AG04450 (cell line): ENCODE results near the gene PFDN1. TPM values are rescaled to one million over a fixed set of nuclear protein-coding genes. Genes with fewer than 3 reads are reported as not detected.

Source experiments
- CTCF ChIA-PET: fragments of 300-600, 350-600 bp; formaldehyde crosslinking; extraction: SDS; loops from one replicate; lab custom pipeline; 2022; ENCODE audit warnings: antibody characterized with exemption, inconsistent platforms; lab: Charles Lee
- POLR2A ChIA-PET: fragments of 350-600 bp; formaldehyde crosslinking; extraction: SDS; loops from one replicate; lab custom pipeline; 2021; ENCODE audit warnings: antibody characterized with exemption, inconsistent platforms; lab: Yijun Ruan, JAX
- DNase-seq: peaks from one replicate; pipeline ENCODE4 v3.0.0-alpha.2; 2011; ENCODE audit warnings: low read depth, low spot score
- H3K27ac ChIP-seq: one replicate; pipeline ENCODE4 v1.5.1; 2012; ENCODE audit warnings: low read depth, low read length, control low read depth
- H3K27me3 ChIP-seq: one replicate; pipeline ENCODE4 v1.6.0; 2012; ENCODE audit warnings: low read length; ENCODE audit not compliant: control insufficient read depth, insufficient read depth
- H3K4me3 ChIP-seq: 2 replicates; pipeline ENCODE4 v1.5.1; 2011; ENCODE audit warnings: mild to moderate bottlenecking, low read depth, low read length, control low read depth
- H3K9me3 ChIP-seq: 2 replicates; pipeline ENCODE4 v1.5.1; 2012; ENCODE audit warnings: low read length; ENCODE audit not compliant: control insufficient read depth, insufficient read depth
- polyA plus RNA-seq: library from polyadenylated mRNA; depleted of rRNA; stranded (reverse); fragments of >200 nt; gene quantifications from 2 replicates; pipeline ENCODE4 v1.2.3, GENCODE V29; 2011
- TF ChIP-seq, protein P1 (sequence below): IDR thresholded peaks from 2 replicates; pipeline ENCODE4 v1.5.1; 2011; ENCODE audit warnings: low read depth, low read length, control low read depth, inconsistent platforms

The PFDN1 gene
- polyA plus RNA-seq, 1 experiment, result 112 TPM

DNA sequence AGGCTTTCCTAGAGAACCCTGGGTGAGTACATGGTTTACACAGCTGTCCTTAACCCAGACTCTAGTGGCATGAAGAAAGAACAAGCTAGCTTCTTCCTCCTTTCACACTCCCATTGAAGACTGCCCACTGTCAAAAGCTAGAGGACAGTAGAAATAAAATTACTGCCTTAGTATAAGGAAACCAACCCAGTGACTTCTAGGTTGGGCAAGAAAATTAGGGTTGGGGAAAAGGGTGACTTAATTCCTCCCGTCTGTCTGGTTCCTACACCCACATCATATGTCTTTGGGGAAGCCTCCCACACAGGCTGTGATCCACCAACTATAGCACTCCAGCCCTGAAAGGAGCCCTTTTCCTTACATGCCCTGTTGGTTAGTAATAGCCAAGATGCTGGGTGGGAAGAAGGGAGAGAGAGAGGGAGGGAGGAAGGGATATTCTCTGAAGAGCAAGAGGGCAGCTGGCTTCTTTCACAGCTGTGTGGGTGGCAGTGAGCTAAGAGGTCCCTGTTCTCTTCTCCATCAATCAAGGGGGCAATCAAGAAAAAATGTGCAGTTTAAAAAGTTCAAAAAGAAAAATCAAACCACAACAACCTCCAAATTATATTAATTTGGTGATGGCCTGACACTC lies 21.8 kb upstream of the PFDN1 start:
- TF ChIP-seq, protein P1, sequence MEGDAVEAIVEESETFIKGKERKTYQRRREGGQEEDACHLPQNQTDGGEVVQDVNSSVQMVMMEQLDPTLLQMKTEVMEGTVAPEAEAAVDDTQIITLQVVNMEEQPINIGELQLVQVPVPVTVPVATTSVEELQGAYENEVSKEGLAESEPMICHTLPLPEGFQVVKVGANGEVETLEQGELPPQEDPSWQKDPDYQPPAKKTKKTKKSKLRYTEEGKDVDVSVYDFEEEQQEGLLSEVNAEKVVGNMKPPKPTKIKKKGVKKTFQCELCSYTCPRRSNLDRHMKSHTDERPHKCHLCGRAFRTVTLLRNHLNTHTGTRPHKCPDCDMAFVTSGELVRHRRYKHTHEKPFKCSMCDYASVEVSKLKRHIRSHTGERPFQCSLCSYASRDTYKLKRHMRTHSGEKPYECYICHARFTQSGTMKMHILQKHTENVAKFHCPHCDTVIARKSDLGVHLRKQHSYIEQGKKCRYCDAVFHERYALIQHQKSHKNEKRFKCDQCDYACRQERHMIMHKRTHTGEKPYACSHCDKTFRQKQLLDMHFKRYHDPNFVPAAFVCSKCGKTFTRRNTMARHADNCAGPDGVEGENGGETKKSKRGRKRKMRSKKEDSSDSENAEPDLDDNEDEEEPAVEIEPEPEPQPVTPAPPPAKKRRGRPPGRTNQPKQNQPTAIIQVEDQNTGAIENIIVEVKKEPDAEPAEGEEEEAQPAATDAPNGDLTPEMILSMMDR, result no peak
- DNase-seq, result no peak
- ChIA-PET POLR2A (interaction anchor here (1.5 kb wide), 1 partner anchor 22 kb away, joined by 5 read pairs; the partner anchor contains the start of gene HBEGF), CTCF (interaction anchor here (0.9 to 2.0 kb wide), 3 partner anchors 21 to 85 kb away, joined by 3 to 5 read pairs (median 3); partner anchors contain the start of gene HBEGF)
- Histone ChIP-seq H3K27me3 (no peaks in the 10 kb centered on the region), H3K4me3 (no peak overlapping the region), H3K27ac (peak overlapping the region; percentile 66), H3K9me3 (no peaks in the 10 kb centered on the region)

DNA sequence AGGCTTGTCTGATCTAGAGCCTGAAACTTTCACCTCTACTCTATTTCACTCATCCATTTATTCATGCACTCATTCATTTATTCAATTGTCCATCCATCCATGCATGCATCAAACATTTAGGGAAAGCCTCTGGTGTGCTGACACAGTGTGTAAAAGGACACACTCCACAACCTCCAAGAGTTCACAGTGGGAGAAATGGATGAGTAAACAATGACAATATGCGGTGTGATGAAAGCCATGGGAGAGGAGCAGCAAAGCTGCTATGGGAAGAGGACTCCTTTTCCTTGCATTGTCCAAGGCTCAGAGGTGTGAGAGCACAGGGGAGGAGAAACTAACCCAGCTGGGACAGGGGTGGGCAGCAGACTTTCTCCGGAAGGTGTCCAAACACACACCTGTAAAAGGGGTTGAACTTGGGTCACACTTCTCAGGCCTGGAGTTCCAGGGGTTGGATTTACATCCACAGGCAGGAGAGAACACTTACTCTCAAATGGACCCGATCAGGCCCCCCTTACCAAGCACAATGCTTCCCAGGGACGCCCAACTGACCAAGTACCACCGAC lies 21.2 kb upstream of the PFDN1 start:
- CTCF ChIA-PET, result interaction anchor here (2.0 kb wide), 1 partner anchor 21 kb away, joined by 5 read pairs; the partner anchor contains the start of gene HBEGF

DNA sequence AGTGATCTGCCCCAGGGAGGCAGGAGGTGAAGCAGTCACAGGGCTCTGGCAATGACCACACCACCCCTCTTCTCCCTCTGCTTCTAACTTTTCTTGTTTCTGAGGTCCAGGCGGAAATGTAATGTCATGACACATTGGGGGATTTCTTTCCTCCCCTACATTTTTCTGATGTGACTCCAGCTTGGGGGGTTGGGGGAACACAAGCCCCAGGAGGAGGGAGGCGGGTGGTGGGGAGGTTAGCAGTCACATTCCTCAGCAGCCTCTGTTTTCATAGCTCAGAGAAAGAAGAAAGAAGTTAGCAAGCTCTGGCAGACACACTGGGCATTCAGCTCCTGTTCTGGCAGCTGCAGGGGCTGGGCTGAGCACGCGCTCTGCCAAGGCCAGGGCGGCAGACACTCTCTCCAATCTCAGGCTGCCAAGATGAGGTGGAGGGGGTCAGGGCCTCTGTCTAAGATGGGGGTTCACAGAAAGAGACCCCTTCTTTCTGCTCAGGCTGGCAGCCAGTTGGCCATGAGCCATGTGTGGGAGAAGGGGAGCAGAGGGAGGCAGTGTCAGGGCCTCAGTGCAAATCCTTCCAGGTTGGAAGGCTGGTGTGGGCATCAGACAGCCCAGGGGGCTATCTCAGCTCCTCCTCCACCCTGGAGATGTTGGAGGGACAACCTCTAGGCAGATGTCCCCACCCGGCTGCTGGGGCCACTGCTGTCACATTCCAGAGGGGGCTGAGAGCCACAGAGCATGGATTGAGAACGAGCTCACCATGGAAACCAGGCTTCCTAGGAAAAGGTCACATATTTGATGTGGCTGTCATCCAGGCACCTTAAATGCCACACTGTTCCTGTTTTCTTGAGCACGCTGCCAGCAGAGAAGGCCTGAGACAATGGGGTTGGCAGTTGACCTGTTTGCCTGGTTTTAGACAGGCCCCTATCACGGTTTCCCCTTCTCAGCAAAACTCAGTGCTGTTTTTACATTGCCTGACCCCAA lies 20.1 kb upstream of the PFDN1 start:
- peak overlapping the region; percentile 7; the same call in 1 of the 2 replicates for H3K4me3 ChIP-seq

More for the DNA sequence above, 21.2 kb upstream of the PFDN1 start:
- Histone ChIP-seq H3K27ac (peak overlapping the region; percentile 66), H3K27me3 (no peaks in the 10 kb centered on the region), H3K9me3 (no peaks in the 10 kb centered on the region), H3K4me3 (no peak overlapping the region)
- TF ChIP-seq, protein P1, result no peak
- POLR2A ChIA-PET, result interaction anchor here (1.5 kb wide), 1 partner anchor 22 kb away, joined by 5 read pairs; the partner anchor contains the start of gene HBEGF
- no peak for DNase-seq

DNA sequence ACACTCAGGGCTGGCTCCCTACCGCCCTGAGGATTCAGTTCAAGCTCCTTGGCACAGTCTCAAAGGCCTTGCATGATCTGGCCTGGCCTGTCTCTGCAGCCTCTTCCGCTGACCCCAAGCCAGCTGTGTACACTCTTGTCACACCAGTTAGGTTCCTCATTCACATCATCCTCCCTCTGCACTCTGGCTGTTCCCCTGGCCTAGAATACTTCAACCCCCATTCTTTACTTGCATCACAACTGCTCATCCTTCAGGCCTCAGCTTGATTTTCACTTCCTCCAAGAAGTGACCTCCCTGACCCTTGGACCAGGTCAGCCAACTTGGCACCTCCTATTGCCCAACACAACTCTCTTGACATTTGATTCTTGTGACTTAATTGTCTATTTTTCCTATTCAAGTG lies 18.9 kb upstream of the PFDN1 start:
- no peak for DNase-seq
- no peak overlapping the region for H3K27ac ChIP-seq
- no peaks in the 10 kb centered on the region for H3K9me3 ChIP-seq
- TF ChIP-seq, protein P1, result no peak
- ChIA-PET POLR2A (interaction anchor here (1.4 kb wide), 1 partner anchor 29 kb away, joined by 3 read pairs; no protein-coding TSS in a partner anchor), CTCF (interaction anchor here (1.8 kb wide), 1 partner anchor 30 kb away, joined by 9 read pairs; no protein-coding TSS in a partner anchor)
- H3K27me3 ChIP-seq, result no peaks in the 10 kb centered on the region
- no peak overlapping the region for H3K4me3 ChIP-seq

More for the DNA sequence above, 20.1 kb upstream of the PFDN1 start:
- Histone ChIP-seq H3K9me3 (no peaks in the 10 kb centered on the region), H3K27ac (peak overlapping the region; percentile 89), H3K27me3 (no peaks in the 10 kb centered on the region)
- POLR2A ChIA-PET, result interaction anchor here (0.5 to 1.6 kb wide), 8 partner anchors 10 to 79 kb away, joined by 3 to 6 read pairs (median 4); partner anchors contain the start of gene HBEGF
- TF ChIP-seq, protein P1, result no peak
- peak; percentile 88 for DNase-seq
- CTCF ChIA-PET, result interaction anchor here (0.8 to 1.4 kb wide), 4 partner anchors 25 to 79 kb away, joined by 3 to 15 read pairs (median 3); no protein-coding TSS in a partner anchor
